ENCODE data around the gene FAM153A. TPM values are rescaled to one million over a fixed set of nuclear protein-coding genes. Genes with fewer than 3 reads are reported as not detected.
"Not testable (repeated sequence)": the region's sequence is repeated elsewhere in the genome, so short reads cannot be mapped to it uniquely, and the experiment has no call there.

Gene FAM153A
- total RNA-seq, 1 experiment from 2014 or later = not detected

DNA sequence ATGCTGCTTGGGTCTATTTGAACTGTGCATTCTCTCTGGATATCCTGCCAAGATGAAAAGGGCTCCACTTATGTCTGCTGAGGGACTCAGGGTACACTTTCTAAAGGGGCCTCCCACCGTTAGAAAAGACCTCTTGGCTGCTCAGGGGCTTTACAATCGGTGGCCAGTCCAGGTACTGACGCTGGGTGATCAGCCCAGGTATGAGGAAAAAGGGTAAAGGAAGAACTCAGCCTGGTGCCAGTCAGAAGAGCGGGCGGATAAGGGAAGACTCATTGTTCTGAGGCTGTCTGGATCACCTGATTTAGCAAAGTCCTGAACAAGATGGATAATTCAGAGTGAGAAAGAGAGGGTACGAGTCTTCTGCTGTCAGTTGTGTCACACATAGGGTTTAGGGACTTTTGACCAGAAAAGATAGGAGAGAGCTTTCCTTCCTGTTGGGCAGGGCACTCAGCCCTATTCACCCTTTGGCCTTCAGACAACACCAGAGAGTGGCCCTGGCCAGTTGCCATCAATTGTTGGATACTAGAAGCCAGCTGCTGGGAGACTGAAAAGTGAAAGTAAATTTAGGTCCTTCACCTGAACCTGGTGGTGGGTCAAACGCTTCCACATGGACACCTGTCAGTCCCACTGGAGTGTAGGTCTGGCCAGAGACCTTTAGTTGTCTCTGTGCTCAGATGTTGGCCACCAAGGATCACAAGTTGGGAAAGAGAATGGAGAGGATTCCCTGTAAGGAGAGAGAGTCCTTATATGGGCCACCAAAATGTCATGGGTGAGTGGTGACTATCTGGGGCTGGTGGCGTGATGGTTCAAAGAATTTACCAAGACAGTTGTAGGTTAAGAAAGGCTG is 88.8 kb downstream of the FAM153A start:
- H3K9me2 ChIP-seq (ENCODE audit: insufficient read depth); BruUV-seq (replicated peaks); POLR2A ChIA-PET; RAD21 ChIA-PET (ENCODE audit: low non-redundant PET in 1 of 2, low total read pairs in 2 of 2, uncharacterized antibody in 2 of 2, unreplicated experiment in 2 of 2); H3K4me3 ChIP-seq (replicated peaks in 1 of 2; ENCODE audit: low read depth in 1 of 2, low read length in 2 of 2); CTCF ChIA-PET; H3K4me1 ChIP-seq (ENCODE audit: control insufficient read depth in 1 of 2, insufficient read depth in 2 of 2, low read length in 2 of 2); intact Hi-C loops (cut with micrococcal nuclease); H2AFZ ChIP-seq (ENCODE audit: low read depth, low read length, poor library complexity, severe bottlenecking); H3K9ac ChIP-seq (ENCODE audit: low read length); H3K79me2 ChIP-seq (ENCODE audit: insufficient read depth, low read length); H3K9me3 ChIP-seq (ENCODE audit: control insufficient read depth in 1 of 2, insufficient read depth in 1 of 2, low read depth in 1 of 2, low read length in 2 of 2); H3K4me2 ChIP-seq (ENCODE audit: low read length); H3K36me3 ChIP-seq (ENCODE audit: control insufficient read depth in 1 of 2, insufficient read depth in 2 of 2, low read length in 2 of 2); ATAC-seq; H3K27me3 ChIP-seq (ENCODE audit: insufficient read depth, low read length); DNase-seq (ENCODE audit: low read depth, low spot score); H4K20me1 ChIP-seq (ENCODE audit: insufficient read depth); H3K27ac ChIP-seq (ENCODE audit: low read depth, low read length): not testable (repeated sequence)

DNA sequence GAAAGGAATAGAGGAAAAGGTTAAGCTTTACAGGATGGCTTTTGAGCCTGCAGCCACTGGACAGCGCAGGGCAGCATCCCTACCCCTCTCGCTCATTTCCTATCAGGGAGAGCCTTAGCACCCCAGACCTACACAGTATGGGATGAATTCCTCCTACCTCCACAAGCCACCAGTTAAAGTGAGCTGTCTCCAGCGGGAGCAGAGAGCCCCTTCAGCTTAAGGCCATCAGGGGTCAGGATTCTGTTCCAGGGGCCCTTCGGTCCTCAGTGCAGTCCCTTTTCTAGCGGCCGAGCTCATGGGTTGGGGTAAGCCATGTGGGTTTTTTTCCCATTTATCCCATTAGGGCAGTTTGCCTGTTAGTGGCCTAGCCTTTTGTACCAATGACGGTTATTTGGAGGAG is 89.7 kb downstream of the FAM153A start:
- H3K9ac ChIP-seq (ENCODE audit: low read length); ATAC-seq; H3K27me3 ChIP-seq (ENCODE audit: insufficient read depth, low read length); H3K4me3 ChIP-seq (replicated peaks in 1 of 2; ENCODE audit: low read depth in 1 of 2, low read length in 2 of 2); H3K27ac ChIP-seq (ENCODE audit: low read depth, low read length); H3K9me2 ChIP-seq (ENCODE audit: insufficient read depth); H3K4me1 ChIP-seq (ENCODE audit: control insufficient read depth in 1 of 2, insufficient read depth in 2 of 2, low read length in 2 of 2); H2AFZ ChIP-seq (ENCODE audit: low read depth, low read length, poor library complexity, severe bottlenecking); BruUV-seq (replicated peaks); H3K9me3 ChIP-seq (ENCODE audit: control insufficient read depth in 1 of 2, insufficient read depth in 1 of 2, low read depth in 1 of 2, low read length in 2 of 2); H3K4me2 ChIP-seq (ENCODE audit: low read length); H3K36me3 ChIP-seq (ENCODE audit: control insufficient read depth in 1 of 2, insufficient read depth in 2 of 2, low read length in 2 of 2); intact Hi-C loops (cut with micrococcal nuclease); H3K79me2 ChIP-seq (ENCODE audit: insufficient read depth, low read length); POLR2A ChIA-PET; CTCF ChIA-PET; RAD21 ChIA-PET (ENCODE audit: low non-redundant PET in 1 of 2, low total read pairs in 2 of 2, uncharacterized antibody in 2 of 2, unreplicated experiment in 2 of 2); DNase-seq (ENCODE audit: low read depth, low spot score); H4K20me1 ChIP-seq (ENCODE audit: insufficient read depth): not testable (repeated sequence)

DNA sequence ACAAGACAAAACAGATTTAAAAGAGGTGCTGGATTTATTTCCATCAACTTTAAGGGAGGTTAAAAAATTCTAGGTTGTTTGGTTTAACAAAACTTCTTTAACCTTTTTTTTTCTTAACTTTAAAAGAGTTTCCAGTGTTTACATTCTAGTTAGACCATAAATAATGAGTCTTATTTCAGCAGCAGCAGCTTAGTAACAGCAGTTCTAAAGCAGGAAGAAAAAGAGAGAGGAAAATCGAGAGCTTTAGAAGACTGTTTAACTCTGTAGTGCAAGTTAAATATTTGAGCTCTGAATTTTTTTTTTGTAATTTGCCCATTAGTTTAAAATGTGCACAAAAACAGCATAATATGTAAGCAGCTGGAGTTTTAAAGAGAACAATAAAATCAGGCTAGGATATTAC is 90.2 kb downstream of the FAM153A start:
- H3K9me3 ChIP-seq (ENCODE audit: control insufficient read depth in 1 of 2, insufficient read depth in 1 of 2, low read depth in 1 of 2, low read length in 2 of 2); ATAC-seq; H3K36me3 ChIP-seq (ENCODE audit: control insufficient read depth in 1 of 2, insufficient read depth in 2 of 2, low read length in 2 of 2); DNase-seq (ENCODE audit: low read depth, low spot score); H3K9ac ChIP-seq (ENCODE audit: low read length); H3K27me3 ChIP-seq (ENCODE audit: insufficient read depth, low read length); H3K9me2 ChIP-seq (ENCODE audit: insufficient read depth); H3K79me2 ChIP-seq (ENCODE audit: insufficient read depth, low read length); H3K27ac ChIP-seq (ENCODE audit: low read depth, low read length); intact Hi-C loops (cut with micrococcal nuclease); H3K4me2 ChIP-seq (ENCODE audit: low read length); H3K4me3 ChIP-seq (replicated peaks in 1 of 2; ENCODE audit: low read depth in 1 of 2, low read length in 2 of 2); POLR2A ChIA-PET; BruUV-seq (replicated peaks); H2AFZ ChIP-seq (ENCODE audit: low read depth, low read length, poor library complexity, severe bottlenecking); H3K4me1 ChIP-seq (ENCODE audit: control insufficient read depth in 1 of 2, insufficient read depth in 2 of 2, low read length in 2 of 2); H4K20me1 ChIP-seq (ENCODE audit: insufficient read depth); RAD21 ChIA-PET (ENCODE audit: low non-redundant PET in 1 of 2, low total read pairs in 2 of 2, uncharacterized antibody in 2 of 2, unreplicated experiment in 2 of 2): not testable (repeated sequence)
- CTCF ChIA-PET = interaction anchor here (0.6 kb wide), 1 partner anchor 1475 kb away, joined by 3 read pairs; no protein-coding TSS in a partner anchor

DNA sequence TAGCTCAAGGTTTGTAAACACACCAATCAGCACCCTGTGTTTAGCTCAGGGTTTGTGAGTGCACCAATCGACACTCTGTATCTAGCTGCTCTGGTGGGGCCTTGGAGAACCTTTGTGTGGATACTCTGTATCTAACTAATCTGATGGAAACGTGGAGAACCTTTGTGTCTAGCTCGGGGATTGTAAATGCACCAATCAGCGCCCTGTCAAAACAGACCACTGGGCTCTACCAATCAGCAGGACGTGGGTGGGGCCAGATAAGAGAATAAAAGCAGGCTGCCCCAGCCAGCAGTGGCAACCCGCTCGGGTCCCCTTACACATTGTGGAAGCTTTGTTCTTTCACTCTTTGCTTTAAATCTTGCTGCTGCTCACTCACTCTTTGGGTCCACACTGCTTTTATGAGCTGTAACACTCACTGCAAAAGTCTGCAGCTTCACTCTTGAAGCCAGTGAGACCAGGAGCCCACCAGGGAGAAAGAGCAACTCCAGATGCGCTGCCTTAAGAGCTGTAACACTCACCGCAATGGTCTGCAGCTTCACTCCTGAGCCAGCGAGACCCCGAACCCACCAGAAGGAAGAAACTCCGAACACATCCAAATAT is 93.6 kb downstream of the FAM153A start:
- H4K20me1 ChIP-seq (ENCODE audit: insufficient read depth); H3K9me3 ChIP-seq (ENCODE audit: control insufficient read depth in 1 of 2, insufficient read depth in 1 of 2, low read depth in 1 of 2, low read length in 2 of 2); H3K9me2 ChIP-seq (ENCODE audit: insufficient read depth); intact Hi-C loops (cut with micrococcal nuclease); ATAC-seq; H2AFZ ChIP-seq (ENCODE audit: low read depth, low read length, poor library complexity, severe bottlenecking); RAD21 ChIA-PET (ENCODE audit: low non-redundant PET in 1 of 2, low total read pairs in 2 of 2, uncharacterized antibody in 2 of 2, unreplicated experiment in 2 of 2); H3K27me3 ChIP-seq (ENCODE audit: insufficient read depth, low read length); H3K36me3 ChIP-seq (ENCODE audit: control insufficient read depth in 1 of 2, insufficient read depth in 2 of 2, low read length in 2 of 2); H3K27ac ChIP-seq (ENCODE audit: low read depth, low read length); H3K9ac ChIP-seq (ENCODE audit: low read length); H3K4me2 ChIP-seq (ENCODE audit: low read length); POLR2A ChIA-PET; H3K4me3 ChIP-seq (replicated peaks in 1 of 2; ENCODE audit: low read depth in 1 of 2, low read length in 2 of 2); BruUV-seq (replicated peaks); H3K4me1 ChIP-seq (ENCODE audit: control insufficient read depth in 1 of 2, insufficient read depth in 2 of 2, low read length in 2 of 2); DNase-seq (ENCODE audit: low read depth, low spot score); CTCF ChIA-PET; H3K79me2 ChIP-seq (ENCODE audit: insufficient read depth, low read length): not testable (repeated sequence)
